Measurements from ENCODE around the gene SELP.

- TF ChIP-seq, protein P1, sequence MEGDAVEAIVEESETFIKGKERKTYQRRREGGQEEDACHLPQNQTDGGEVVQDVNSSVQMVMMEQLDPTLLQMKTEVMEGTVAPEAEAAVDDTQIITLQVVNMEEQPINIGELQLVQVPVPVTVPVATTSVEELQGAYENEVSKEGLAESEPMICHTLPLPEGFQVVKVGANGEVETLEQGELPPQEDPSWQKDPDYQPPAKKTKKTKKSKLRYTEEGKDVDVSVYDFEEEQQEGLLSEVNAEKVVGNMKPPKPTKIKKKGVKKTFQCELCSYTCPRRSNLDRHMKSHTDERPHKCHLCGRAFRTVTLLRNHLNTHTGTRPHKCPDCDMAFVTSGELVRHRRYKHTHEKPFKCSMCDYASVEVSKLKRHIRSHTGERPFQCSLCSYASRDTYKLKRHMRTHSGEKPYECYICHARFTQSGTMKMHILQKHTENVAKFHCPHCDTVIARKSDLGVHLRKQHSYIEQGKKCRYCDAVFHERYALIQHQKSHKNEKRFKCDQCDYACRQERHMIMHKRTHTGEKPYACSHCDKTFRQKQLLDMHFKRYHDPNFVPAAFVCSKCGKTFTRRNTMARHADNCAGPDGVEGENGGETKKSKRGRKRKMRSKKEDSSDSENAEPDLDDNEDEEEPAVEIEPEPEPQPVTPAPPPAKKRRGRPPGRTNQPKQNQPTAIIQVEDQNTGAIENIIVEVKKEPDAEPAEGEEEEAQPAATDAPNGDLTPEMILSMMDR (IDR thresholded peaks at IDR 0.05; ENCODE audit: low read depth, low read length) = no peak
- no peak for TF ChIP-seq EZH2phosphoT487 (IDR thresholded peaks at IDR 0.05; ENCODE audit: low read depth)
Measured at GRCh38 chr1:169676001-169676400, 46.1 kb upstream of the SELP start.
